ENCODE measurements around the gene NDUFB7.
"Not testable (repeated sequence)": the region's sequence is repeated elsewhere in the genome, so short reads cannot be mapped to it uniquely, and the experiment has no call there.

The NDUFB7 gene

GRCh38 chr19:14571695-14572490, at the start of gene NDUFB7:
NDUFB7 (minus strand) TSS chr19:14572066; CDS start chr19:14572000, 66 bp downstream.
- peak; percentile 93 for DNase-seq (ENCODE audit: low spot score)

GRCh38 chr19:14619404-14619803, 47.5 kb upstream of the NDUFB7 start:
- DNase-seq (ENCODE audit: low spot score), result no peak

GRCh38 chr19:14616407-14616806, 44.5 kb upstream of the NDUFB7 start:
- no peak for DNase-seq (ENCODE audit: low spot score)

GRCh38 chr19:14615623-14616022, 43.8 kb upstream of the NDUFB7 start:
- DNase-seq (ENCODE audit: low spot score), result no peak

GRCh38 chr19:14614099-14614412, 42.2 kb upstream of the NDUFB7 start:
- DNase-seq (ENCODE audit: low spot score), result no peak

- DNase-seq (ENCODE audit: low spot score), result not testable (repeated sequence)
Observed at GRCh38 chr19:14613399-14614098, 41.7 kb upstream of the NDUFB7 start.

- DNase-seq (ENCODE audit: low spot score), result no peak
Observed at GRCh38 chr19:14612657-14613056, 40.8 kb upstream of the NDUFB7 start.

- DNase-seq (ENCODE audit: low spot score), result not testable (repeated sequence)
Observed at GRCh38 chr19:14612242-14612641, 40.4 kb upstream of the NDUFB7 start.

GRCh38 chr19:14611051-14611450, 39.2 kb upstream of the NDUFB7 start:
- no peak for DNase-seq (ENCODE audit: low spot score)

GRCh38 chr19:14606627-14607026, 34.8 kb upstream of the NDUFB7 start:
- DNase-seq (ENCODE audit: low spot score), result no peak

- DNase-seq (ENCODE audit: low spot score), result no peak
Observed at GRCh38 chr19:14603990-14604387, 32.1 kb upstream of the NDUFB7 start.

GRCh38 chr19:14599548-14600147, 27.8 kb upstream of the NDUFB7 start:
- DNase-seq (ENCODE audit: low spot score), result no peak

- no peak for DNase-seq (ENCODE audit: low spot score)
Observed at GRCh38 chr19:14595558-14595957, 23.7 kb upstream of the NDUFB7 start.

GRCh38 chr19:14589433-14589832, 17.6 kb upstream of the NDUFB7 start:
- not testable (repeated sequence) for DNase-seq (ENCODE audit: low spot score)

GRCh38 chr19:14585187-14585586, 13.3 kb upstream of the NDUFB7 start:
- DNase-seq (ENCODE audit: low spot score), result not testable (repeated sequence)

- DNase-seq (ENCODE audit: low spot score), result not testable (repeated sequence)
Observed at GRCh38 chr19:14584372-14584771, 12.5 kb upstream of the NDUFB7 start.

GRCh38 chr19:14582894-14583340, 11.1 kb upstream of the NDUFB7 start, which contains the start of gene CLEC17A:
CLEC17A (plus strand) TSS chr19:14583084; CDS start chr19:14583161, 77 bp downstream.
- DNase-seq (ENCODE audit: low spot score), result no peak

GRCh38 chr19:14580623-14581237, 8.9 kb upstream of the NDUFB7 start:
- no peak for DNase-seq (ENCODE audit: low spot score)

- DNase-seq (ENCODE audit: low spot score), result no peak
Observed at GRCh38 chr19:14577885-14578427, 6.1 kb upstream of the NDUFB7 start.

GRCh38 chr19:14577264-14577663, 5.4 kb upstream of the NDUFB7 start:
- no peak for DNase-seq (ENCODE audit: low spot score)

GRCh38 chr19:14576363-14576762, 4.5 kb upstream of the NDUFB7 start:
- no peak for DNase-seq (ENCODE audit: low spot score)

- DNase-seq (ENCODE audit: low spot score), result no peak
Observed at GRCh38 chr19:14575428-14575980, 3.6 kb upstream of the NDUFB7 start.
